Hepatocyte (in vitro differentiated cells): ENCODE data around the gene ATF7. TPM values are rescaled to one million over a fixed set of nuclear protein-coding genes. Genes with fewer than 3 reads are reported as not detected.
"Not testable (repeated sequence)": the region's sequence is repeated elsewhere in the genome, so short reads cannot be mapped to it uniquely, and the experiment has no call there.

Experiments
- DNase-seq: peaks from one replicate; pipeline ENCODE4 v3.0.0-alpha.2; 2016; ENCODE audit warnings: low spot score
- H2AFZ ChIP-seq: fragments of 200-600 bp; sonication (generic); 2 replicates; pipeline ENCODE4 v1.6.0; 2016; ENCODE audit warnings: antibody characterized with exemption, mild to moderate bottlenecking
- H3K27ac ChIP-seq: fragments of 200-600 bp; sonication (generic); 2 replicates; pipeline ENCODE4 v1.5.1; 2016; ENCODE audit warnings: mild to moderate bottlenecking
- H3K27me3 ChIP-seq: fragments of 200-600 bp; sonication (generic); 2 replicates; pipeline ENCODE4 v1.6.1; 2016
- H3K36me3 ChIP-seq: fragments of 200-600 bp; sonication (generic); replicated peaks from 2 replicates; pipeline ENCODE4 v1.5.1; 2016; ENCODE audit warnings: low read depth; ENCODE audit not compliant: insufficient read depth
- H3K4me1 ChIP-seq: fragments of 200-600 bp; sonication (generic); 2 replicates; pipeline ENCODE4 v1.5.1; 2016; ENCODE audit warnings: mild to moderate bottlenecking, moderate library complexity; ENCODE audit not compliant: insufficient read depth
- H3K4me2 ChIP-seq: fragments of 200-600 bp; sonication (generic); 2 replicates; pipeline ENCODE4 v1.6.0; 2016
- H3K4me3 ChIP-seq: fragments of 200-600 bp; sonication (generic); 2 replicates; pipeline ENCODE4 v1.5.1; 2016; ENCODE audit warnings: mild to moderate bottlenecking
- H3K79me2 ChIP-seq: fragments of 200-600 bp; sonication (generic); 2 replicates; pipeline ENCODE4 v1.6.0; 2017; ENCODE audit warnings: mild to moderate bottlenecking
- H3K9me2 ChIP-seq: fragments of 200-600 bp; sonication (generic); replicated peaks from 2 replicates; pipeline ENCODE4 v1.6.0; 2017; ENCODE audit warnings: mild to moderate bottlenecking; ENCODE audit not compliant: insufficient read depth
- H3K9me3 ChIP-seq: fragments of 200-600 bp; sonication (generic); 2 replicates; pipeline ENCODE4 v1.5.1; 2016; ENCODE audit warnings: low read depth, mild to moderate bottlenecking
- H4K20me1 ChIP-seq: fragments of 200-600 bp; sonication (generic); 2 replicates; pipeline ENCODE4 v1.6.0; 2016; ENCODE audit warnings: mild to moderate bottlenecking; ENCODE audit not compliant: insufficient read depth, poor library complexity, severe bottlenecking
- CTCF ChIP-seq: fragments of 200-600 bp; sonication (generic); IDR thresholded peaks from 2 replicates; pipeline ENCODE4 v1.5.1; 2016; ENCODE audit warnings: antibody characterized with exemption, mild to moderate bottlenecking; ENCODE audit not compliant: poor library complexity
- EZH2 ChIP-seq: fragments of 200-600 bp; sonication (generic); IDR thresholded peaks from 2 replicates; pipeline ENCODE4 v1.6.1; 2016; ENCODE audit warnings: antibody characterized with exemption, mild to moderate bottlenecking, borderline replicate concordance
- EZH2phosphoT487 ChIP-seq: fragments of 200-600 bp; sonication (generic); IDR thresholded peaks from one replicate; pipeline ENCODE4 v1.6.1; 2018; ENCODE audit warnings: antibody characterized with exemption, mild to moderate bottlenecking, low read depth, moderate library complexity; ENCODE audit not compliant: unreplicated experiment, severe bottlenecking
- WGBS: methylation state at CpG from one replicate; pipeline ENCODE4 v1.1.6; 2016; ENCODE audit warnings: low lambda C conversion rate; ENCODE audit errors: missing lambda C conversion rate; 5-methylcytosine and 5-hydroxymethylcytosine counted together
- polyA plus RNA-seq: library from polyadenylated mRNA; unstranded; fragments of >200 nt; fragmentation: Nextera tagmentation; extraction: Ambion mirVana; gene quantifications from 2 replicates; pipeline ENCODE4 v1.2.1, GENCODE V29; 2016
- total RNA-seq: library from RNA; depleted of rRNA; stranded (reverse); fragments of >200 nt; gene quantifications from 2 replicates; pipeline ENCODE4 v1.2.3, GENCODE V29; 2014

Gene ATF7
- total and polyA plus RNA-seq, 2 experiments from 2014 or later, result 17.8 to 19.2 TPM

GRCh38 chr12:53638057-53638456 is 11.9 kb upstream of the ATF7 start:
- Histone ChIP-seq H3K36me3 (no peaks in the 10 kb centered on the region), H3K9me2 (no peaks in the 10 kb centered on the region), H3K27ac (no peak overlapping the region), H3K27me3 (no peaks in the 10 kb centered on the region), H3K4me1 (no peaks in the 10 kb centered on the region), H2AFZ (no peak overlapping the region), H3K9me3 (no peaks in the 10 kb centered on the region), H4K20me1 (no peaks in the 10 kb centered on the region), H3K4me2 (no peak overlapping the region), H3K79me2 (no peaks in the 10 kb centered on the region), H3K4me3 (no peak overlapping the region)
- WGBS, result 93% methylated on average over 2 of the region's 2 CpGs
- DNase-seq, result no peak
- TF ChIP-seq EZH2phosphoT487 (no peak), EZH2 (no peak), CTCF (no peak)

- no peak for DNase-seq
Observed at GRCh38 chr12:53636641-53637040, 10.5 kb upstream of the ATF7 start.

GRCh38 chr12:53635708-53636107 is 9.5 kb upstream of the ATF7 start:
- H3K9me2 ChIP-seq, H3K27ac ChIP-seq, H3K27me3 ChIP-seq, DNase-seq, H3K4me1 ChIP-seq, H4K20me1 ChIP-seq, H3K36me3 ChIP-seq, H3K4me3 ChIP-seq, H3K79me2 ChIP-seq, H2AFZ ChIP-seq, H3K9me3 ChIP-seq, H3K4me2 ChIP-seq: not testable (repeated sequence)

More at GRCh38 chr12:53636641-53637040, 10.5 kb upstream of the ATF7 start:
- H3K27ac ChIP-seq, result no peak overlapping the region
- no peak overlapping the region for H3K4me3 ChIP-seq
- H3K4me2 ChIP-seq, result no peak overlapping the region
- no peaks in the 10 kb centered on the region for H3K4me1 ChIP-seq
- H3K27me3 ChIP-seq, result no peaks in the 10 kb centered on the region
- H3K36me3 ChIP-seq, result no peaks in the 10 kb centered on the region
- TF ChIP-seq EZH2phosphoT487 (no peak), EZH2 (no peak), CTCF (no peak)
- H3K9me2 ChIP-seq, result no peaks in the 10 kb centered on the region
- no peaks in the 10 kb centered on the region for H4K20me1 ChIP-seq
- no peak overlapping the region for H2AFZ ChIP-seq
- H3K9me3 ChIP-seq, result no peaks in the 10 kb centered on the region
- 69% methylated on average over 2 of the region's 2 CpGs for WGBS
- H3K79me2 ChIP-seq, result no peaks in the 10 kb centered on the region

GRCh38 chr12:53631721-53632120 is 5.5 kb upstream of the ATF7 start:
- H3K4me2 ChIP-seq, result no peak overlapping the region
- 83% methylated on average over 1 of the region's 1 CpG for WGBS

More at GRCh38 chr12:53631721-53632120, 5.5 kb upstream of the ATF7 start:
- Histone ChIP-seq H3K9me2 (no peaks in the 10 kb centered on the region), H3K27ac (no peak overlapping the region), H3K36me3 (no peaks in the 10 kb centered on the region), H3K4me1 (peaks cover 3% of the 10 kb centered on the region), H3K79me2 (no peaks in the 10 kb centered on the region), H3K27me3 (no peaks in the 10 kb centered on the region), H4K20me1 (no peaks in the 10 kb centered on the region), H2AFZ (no peak overlapping the region), H3K4me3 (no peak overlapping the region), H3K9me3 (no peaks in the 10 kb centered on the region)
- DNase-seq, result no peak
- TF ChIP-seq EZH2, result no peak
- TF ChIP-seq CTCF, result no peak
